Measurements from ENCODE around the gene DUSP9. TPM values are rescaled to one million over a fixed set of nuclear protein-coding genes. Genes with fewer than 3 reads are reported as not detected.

The DUSP9 gene
- total RNA-seq (under 1 TPM; 0.09 to 0.15 TPM), polyA plus RNA-seq (0.08 TPM)

DNA sequence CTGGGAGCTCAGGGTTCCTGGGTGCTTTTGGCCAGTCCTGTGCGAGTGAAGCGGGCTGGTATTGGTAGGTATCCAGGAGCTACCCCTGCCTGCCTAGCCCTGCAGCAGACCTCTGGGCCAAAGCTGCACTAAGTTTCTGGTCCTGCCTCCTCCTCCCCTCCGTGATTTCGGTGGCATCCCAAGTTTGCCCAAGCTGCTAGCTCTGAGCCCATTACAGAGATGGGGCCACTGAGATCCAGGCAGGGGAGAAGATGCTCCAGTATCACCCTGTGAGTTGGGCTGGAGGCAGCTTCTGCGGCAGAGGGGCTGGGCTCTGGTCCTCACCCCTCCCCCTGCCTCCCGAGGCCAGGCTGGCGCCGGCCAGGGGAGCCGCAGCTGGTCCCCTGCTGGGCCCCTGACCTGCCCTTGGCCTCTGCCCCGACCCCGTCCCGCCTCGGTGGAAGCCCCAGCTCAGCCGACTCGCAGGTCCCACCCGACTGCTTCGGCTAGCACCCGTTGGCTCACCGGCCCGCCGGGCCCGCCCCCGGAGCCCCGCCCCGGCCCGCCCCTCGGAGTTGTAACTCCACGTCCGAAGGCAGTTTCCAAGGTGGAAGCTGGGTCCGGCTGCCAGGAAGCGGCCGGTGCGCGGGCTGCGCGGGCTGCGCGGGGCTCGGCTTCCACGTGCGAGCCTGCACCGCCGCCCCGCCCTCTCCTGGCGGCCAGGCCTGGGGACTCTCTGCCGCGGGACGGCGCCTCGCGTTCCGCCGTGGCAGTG is at the start of gene DUSP9:
DUSP9 (plus strand) TSS at position 584 of the 754 bp plus-strand sequence. CDS start 751 bp downstream, outside the sequence.
- H3K4me3 Mint-ChIP-seq, result peak within 1 kb of the TSS in 5 of 7 donors; percentile 23 to 72 (median 34)
- no peak within 1 kb of the TSS for H3K4me3 ChIP-seq (ENCODE audit: low read length)
- no peaks in the 10 kb centered on the region for H3K9me3 Mint-ChIP-seq

DNA sequence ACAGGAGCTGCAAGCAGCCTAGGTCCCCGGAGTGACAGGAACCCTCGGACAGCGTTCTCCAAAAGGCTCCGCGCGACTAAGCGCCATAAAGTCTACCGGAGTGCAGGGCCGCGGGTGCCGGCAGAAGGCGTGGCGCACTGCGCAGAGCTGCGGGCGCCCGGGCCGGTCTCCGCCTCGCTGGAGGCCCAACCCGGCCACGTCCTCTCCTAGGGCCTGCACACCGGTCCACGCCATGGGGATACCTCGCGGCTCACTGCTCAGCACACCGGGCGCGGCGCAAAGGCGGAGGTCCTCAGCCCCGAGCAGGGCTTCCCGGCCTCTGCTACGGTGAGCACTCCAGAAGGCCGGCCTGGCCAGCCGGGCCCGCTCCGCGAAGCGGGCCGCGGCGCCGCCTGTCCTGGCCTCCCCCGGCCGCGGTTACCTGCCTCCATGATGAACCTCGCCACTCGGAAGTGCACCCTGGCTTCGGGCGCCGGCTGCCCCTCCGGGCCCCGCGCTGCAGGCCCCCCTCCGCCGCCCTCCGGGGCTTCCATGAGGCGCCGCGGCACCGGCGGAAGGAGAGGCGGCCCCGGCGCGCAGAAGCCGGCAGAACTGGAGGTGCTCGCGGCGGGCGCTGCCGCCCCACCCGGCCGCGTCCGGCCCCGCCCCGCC is 48.3 kb upstream of the DUSP9 start, which contains the start of gene CCNQ:
CCNQ (minus strand) TSS at position 599 of the 651 bp plus-strand sequence; CDS start at position 533, 66 bp downstream.
- Histone ChIP-seq H3K4me1 (ENCODE audit: insufficient read depth, low read length) (peaks cover 23% of the 10 kb centered on the region), H3K4me3 (ENCODE audit: low read length) (peak within 1 kb of the TSS; percentile 66), H3K27me3 (ENCODE audit: insufficient read depth, low read length, poor library complexity, severe bottlenecking) (no peaks in the 10 kb centered on the region), H3K9me3 (ENCODE audit: low read length) (no peaks in the 10 kb centered on the region), H3K27ac (ENCODE audit: low read depth, low read length) (peak within 1 kb of the TSS; percentile 43), H3K36me3 (ENCODE audit: insufficient read depth, low read length) (peaks cover 6% of the 10 kb centered on the region)
- POLR2A ChIA-PET, result interaction anchor here (0.7 kb wide), 1 partner anchor 130 kb away, joined by 3 read pairs; no protein-coding TSS in a partner anchor
- H3K36me3 Mint-ChIP-seq, result peaks cover 0 to 22% (median 0%) of the 10 kb centered on the region in 3 donors
- CTCF ChIA-PET, result interaction anchor here (0.8 to 1.5 kb wide), 5 partner anchors 11 to 64 kb away, joined by 3 to 5 read pairs (median 3); no protein-coding TSS in a partner anchor
- H3K4me1 Mint-ChIP-seq, result peaks cover 34 to 54% (median 44%) of the 10 kb centered on the region in 3 donors
- H3K9me3 Mint-ChIP-seq, result no peaks in the 10 kb centered on the region
- peak within 1 kb of the TSS in 7 of 8 donors; percentile 54 to 84 (median 76) for H3K27ac Mint-ChIP-seq
- peak in 2 of 5 donors; percentile 1 for DNase-seq
- peak within 1 kb of the TSS; percentile 87 to 95 (median 88) for H3K4me3 Mint-ChIP-seq
- H3K27me3 Mint-ChIP-seq, result peaks cover 0 to 5% of the 10 kb centered on the region in 2 donors

More for the DNA sequence above, at the start of gene DUSP9:
- Histone ChIP-seq H3K27me3 (ENCODE audit: insufficient read depth, low read length, poor library complexity, severe bottlenecking) (no peaks in the 10 kb centered on the region), H3K36me3 (ENCODE audit: insufficient read depth, low read length) (no peaks in the 10 kb centered on the region), H3K9me3 (ENCODE audit: low read length) (no peaks in the 10 kb centered on the region), H3K4me1 (ENCODE audit: insufficient read depth, low read length) (no peaks in the 10 kb centered on the region), H3K27ac (ENCODE audit: low read depth, low read length) (no peak within 1 kb of the TSS)
- H3K36me3 Mint-ChIP-seq, result no peaks in the 10 kb centered on the region
- H3K4me1 Mint-ChIP-seq, result peaks cover 0 to 6% (median 5%) of the 10 kb centered on the region in 3 donors
- no peak for DNase-seq
- no peak within 1 kb of the TSS for H3K27ac Mint-ChIP-seq
- ChIA-PET CTCF (interaction anchor here (0.6 to 2.0 kb wide), 4 partner anchors 11 to 37 kb away, joined by 3 to 5 read pairs (median 4); no protein-coding TSS in a partner anchor), POLR2A (no interaction called here)
- H3K27me3 Mint-ChIP-seq, result peaks cover 14 to 19% of the 10 kb centered on the region in 2 donors

- peak overlapping the region; percentile 66 for H3K4me3 ChIP-seq (ENCODE audit: low read length)
- no peaks in the 10 kb centered on the region for H3K9me3 ChIP-seq (ENCODE audit: low read length)
- H3K36me3 Mint-ChIP-seq, result peaks cover 0 to 17% (median 0%) of the 10 kb centered on the region in 3 donors
- H3K27ac ChIP-seq (ENCODE audit: low read depth, low read length), result peak overlapping the region; percentile 43
- ChIA-PET POLR2A (interaction anchor here (1.1 kb wide), 1 partner anchor 10 kb away, joined by 3 read pairs; no protein-coding TSS in a partner anchor), CTCF (interaction anchor here (1.0 to 1.5 kb wide), 4 partner anchors 10 to 129 kb away, joined by 3 to 6 read pairs (median 4); partner anchors contain the start of gene HAUS7)
- peaks cover 36 to 61% (median 46%) of the 10 kb centered on the region in 3 donors for H3K4me1 Mint-ChIP-seq
- peak; percentile 77 to 91 (median 84) for DNase-seq
- no peaks in the 10 kb centered on the region for H3K9me3 Mint-ChIP-seq
- peak overlapping the region in 7 of 8 donors; percentile 25 to 80 (median 74) for H3K27ac Mint-ChIP-seq
- peaks cover 6% of the 10 kb centered on the region for H3K36me3 ChIP-seq (ENCODE audit: insufficient read depth, low read length)
- peaks cover 23% of the 10 kb centered on the region for H3K4me1 ChIP-seq (ENCODE audit: insufficient read depth, low read length)
- H3K27me3 Mint-ChIP-seq, result peaks cover 0 to 5% of the 10 kb centered on the region in 2 donors
- no peaks in the 10 kb centered on the region for H3K27me3 ChIP-seq (ENCODE audit: insufficient read depth, low read length, poor library complexity, severe bottlenecking)
- peak overlapping the region; percentile 73 to 95 (median 85) for H3K4me3 Mint-ChIP-seq
Measured at GRCh38 chrX:153599192-153600031, 47.6 kb upstream of the DUSP9 start.

GRCh38 chrX:153600032-153600373 is 47.0 kb upstream of the DUSP9 start:
- DNase-seq, result no peak
- Mint-ChIP-seq H3K27ac (peak overlapping the region in 6 of 8 donors; percentile 25 to 80 (median 72)), H3K4me1 (peaks cover 36 to 62% (median 46%) of the 10 kb centered on the region in 3 donors), H3K9me3 (no peaks in the 10 kb centered on the region), H3K27me3 (peaks cover 0 to 5% of the 10 kb centered on the region in 2 donors), H3K36me3 (peaks cover 0 to 13% (median 0%) of the 10 kb centered on the region in 3 donors), H3K4me3 (peak overlapping the region; percentile 73 to 95 (median 85))
- Histone ChIP-seq H3K27me3 (ENCODE audit: insufficient read depth, low read length, poor library complexity, severe bottlenecking) (no peaks in the 10 kb centered on the region), H3K4me3 (ENCODE audit: low read length) (peak overlapping the region; percentile 66), H3K36me3 (ENCODE audit: insufficient read depth, low read length) (peaks cover 6% of the 10 kb centered on the region), H3K4me1 (ENCODE audit: insufficient read depth, low read length) (peaks cover 23% of the 10 kb centered on the region), H3K9me3 (ENCODE audit: low read length) (no peaks in the 10 kb centered on the region), H3K27ac (ENCODE audit: low read depth, low read length) (no peak overlapping the region)
- CTCF ChIA-PET, result interaction anchor here (1.0 to 1.3 kb wide), 3 partner anchors 9 to 130 kb away, joined by 3 to 6 read pairs (median 4); partner anchors contain the start of gene HAUS7
- POLR2A ChIA-PET, result interaction anchor here (1.1 kb wide), 1 partner anchor 10 kb away, joined by 3 read pairs; no protein-coding TSS in a partner anchor

- Histone ChIP-seq H3K27me3 (ENCODE audit: insufficient read depth, low read length, poor library complexity, severe bottlenecking) (no peaks in the 10 kb centered on the region), H3K36me3 (ENCODE audit: insufficient read depth, low read length) (no peaks in the 10 kb centered on the region), H3K4me3 (ENCODE audit: low read length) (no peak overlapping the region), H3K9me3 (ENCODE audit: low read length) (no peaks in the 10 kb centered on the region), H3K27ac (ENCODE audit: low read depth, low read length) (no peak overlapping the region), H3K4me1 (ENCODE audit: insufficient read depth, low read length) (peaks cover 23% of the 10 kb centered on the region)
- POLR2A ChIA-PET, result no interaction called here
- Mint-ChIP-seq H3K36me3 (peaks cover 0 to 6% (median 0%) of the 10 kb centered on the region in 3 donors), H3K9me3 (no peaks in the 10 kb centered on the region), H3K4me3 (peak overlapping the region in 4 of 7 donors; percentile 56 to 95 (median 66)), H3K27ac (no peak overlapping the region), H3K27me3 (peaks cover 0 to 7% of the 10 kb centered on the region in 2 donors), H3K4me1 (peaks cover 36 to 56% (median 43%) of the 10 kb centered on the region in 3 donors)
- CTCF ChIA-PET, result interaction anchor here (1.3 kb wide), 1 partner anchor 8 kb away, joined by 6 read pairs; no protein-coding TSS in a partner anchor
- no peak for DNase-seq
Measured at GRCh38 chrX:153600921-153601320, 46.1 kb upstream of the DUSP9 start.

GRCh38 chrX:153601511-153602110 is 45.4 kb upstream of the DUSP9 start:
- peak overlapping the region in 3 of 7 donors; percentile 27 to 53 (median 35) for H3K4me3 Mint-ChIP-seq
- Histone ChIP-seq H3K4me1 (ENCODE audit: insufficient read depth, low read length) (peaks cover 23% of the 10 kb centered on the region), H3K27ac (ENCODE audit: low read depth, low read length) (no peak overlapping the region), H3K9me3 (ENCODE audit: low read length) (no peaks in the 10 kb centered on the region), H3K27me3 (ENCODE audit: insufficient read depth, low read length, poor library complexity, severe bottlenecking) (no peaks in the 10 kb centered on the region), H3K4me3 (ENCODE audit: low read length) (no peak overlapping the region), H3K36me3 (ENCODE audit: insufficient read depth, low read length) (no peaks in the 10 kb centered on the region)
- ChIA-PET POLR2A (no interaction called here), CTCF (no interaction called here)
- H3K27me3 Mint-ChIP-seq, result peaks cover 0 to 9% of the 10 kb centered on the region in 2 donors
- no peaks in the 10 kb centered on the region for H3K9me3 Mint-ChIP-seq
- peaks cover 0 to 4% (median 0%) of the 10 kb centered on the region in 3 donors for H3K36me3 Mint-ChIP-seq
- H3K27ac Mint-ChIP-seq, result no peak overlapping the region
- H3K4me1 Mint-ChIP-seq, result peaks cover 33 to 52% (median 40%) of the 10 kb centered on the region in 3 donors
- no peak for DNase-seq

GRCh38 chrX:153602601-153603000 is 44.4 kb upstream of the DUSP9 start:
- no peak for DNase-seq
- Histone ChIP-seq H3K36me3 (ENCODE audit: insufficient read depth, low read length) (no peaks in the 10 kb centered on the region), H3K4me3 (ENCODE audit: low read length) (no peak overlapping the region), H3K4me1 (ENCODE audit: insufficient read depth, low read length) (peaks cover 17% of the 10 kb centered on the region), H3K9me3 (ENCODE audit: low read length) (no peaks in the 10 kb centered on the region), H3K27ac (ENCODE audit: low read depth, low read length) (no peak overlapping the region), H3K27me3 (ENCODE audit: insufficient read depth, low read length, poor library complexity, severe bottlenecking) (no peaks in the 10 kb centered on the region)
- Mint-ChIP-seq H3K27me3 (peaks cover 0 to 8% of the 10 kb centered on the region in 2 donors), H3K4me3 (no peak overlapping the region), H3K27ac (no peak overlapping the region), H3K36me3 (peaks cover 0 to 2% (median 0%) of the 10 kb centered on the region in 3 donors), H3K9me3 (no peaks in the 10 kb centered on the region), H3K4me1 (peaks cover 24 to 43% (median 30%) of the 10 kb centered on the region in 3 donors)
- ChIA-PET CTCF (no interaction called here), POLR2A (no interaction called here)
